Measurements from ENCODE around the gene PEX5L.

PEX5L gene

DNA sequence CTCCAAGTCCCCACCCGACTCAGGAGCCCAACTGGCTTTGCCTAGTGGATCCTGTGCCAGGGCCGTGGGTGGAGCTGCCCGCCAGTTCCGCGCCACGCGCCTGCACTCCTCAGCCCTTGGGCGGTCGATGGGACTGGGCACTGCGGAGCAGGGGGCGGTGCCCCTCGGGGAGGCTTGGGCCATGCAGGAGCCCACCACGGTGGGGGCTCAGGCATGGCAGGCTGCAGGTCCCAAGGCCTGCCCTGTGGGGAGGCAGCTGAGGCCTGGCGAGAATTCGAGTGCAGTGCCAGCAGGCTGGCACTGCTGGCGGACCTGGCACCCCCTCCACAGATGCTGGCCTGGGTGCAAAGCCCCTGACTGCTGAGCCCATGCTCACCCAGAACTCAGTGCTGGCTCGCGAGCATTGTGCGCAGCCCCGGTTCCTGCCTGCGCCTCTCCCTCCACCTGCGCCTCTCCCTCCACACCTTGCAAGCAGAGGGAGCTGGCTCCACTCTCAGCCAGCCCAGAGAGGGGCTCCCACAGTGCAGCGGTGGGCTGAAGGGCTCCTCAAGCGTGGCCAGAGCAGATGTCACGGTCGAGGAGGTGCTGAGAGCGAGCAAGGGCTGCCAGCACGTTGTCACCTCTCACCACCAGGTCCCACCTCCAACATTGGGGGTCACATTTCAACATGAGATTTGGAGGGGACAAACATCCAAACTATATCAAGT, 261.2 kb downstream of the PEX5L start:
- WGBS (ENCODE audit: extremely low coverage, insufficient coverage, low lambda C conversion rate), result no CpG with 5 or more reads among the region's 28 CpGs
- Histone ChIP-seq H3K9ac (ENCODE audit: low read length) (no peak overlapping the region), H3K27ac (ENCODE audit: low read depth, low read length) (no peak overlapping the region), H3K36me3 (ENCODE audit: control insufficient read depth, insufficient read depth, low read length) (no peaks in the 10 kb centered on the region), H3K18ac (ENCODE audit: low read length) (no peak overlapping the region), H3K27me3 (ENCODE audit: insufficient read depth, low read length, poor library complexity) (no peaks in the 10 kb centered on the region), H2AK5ac (ENCODE audit: low read length) (no peak overlapping the region), H2BK5ac (ENCODE audit: low read length) (no peak overlapping the region), H4K8ac (ENCODE audit: low read depth, low read length) (no peak overlapping the region), H4K5ac (ENCODE audit: low read length) (no peak overlapping the region), H2BK15ac (replicated peaks; ENCODE audit: low read depth) (no peak overlapping the region), H3K79me2 (ENCODE audit: control insufficient read depth, insufficient read depth, low read length) (no peaks in the 10 kb centered on the region), H3K23ac (ENCODE audit: low read length) (no peak overlapping the region), H3K79me1 (ENCODE audit: low read length) (no peaks in the 10 kb centered on the region), H3K4me2 (ENCODE audit: low read length) (no peak overlapping the region), H3K4me1 (ENCODE audit: control insufficient read depth, low read depth, low read length) (peaks cover 7% of the 10 kb centered on the region), H3K56ac (ENCODE audit: low read length) (no peak overlapping the region), H2BK120ac (ENCODE audit: low read depth, low read length) (no peak overlapping the region), H3K4ac (ENCODE audit: low read depth, low read length) (no peak overlapping the region), H3K4me3 (ENCODE audit: low read length) (no peak overlapping the region)
- no peak for DNase-seq

DNA sequence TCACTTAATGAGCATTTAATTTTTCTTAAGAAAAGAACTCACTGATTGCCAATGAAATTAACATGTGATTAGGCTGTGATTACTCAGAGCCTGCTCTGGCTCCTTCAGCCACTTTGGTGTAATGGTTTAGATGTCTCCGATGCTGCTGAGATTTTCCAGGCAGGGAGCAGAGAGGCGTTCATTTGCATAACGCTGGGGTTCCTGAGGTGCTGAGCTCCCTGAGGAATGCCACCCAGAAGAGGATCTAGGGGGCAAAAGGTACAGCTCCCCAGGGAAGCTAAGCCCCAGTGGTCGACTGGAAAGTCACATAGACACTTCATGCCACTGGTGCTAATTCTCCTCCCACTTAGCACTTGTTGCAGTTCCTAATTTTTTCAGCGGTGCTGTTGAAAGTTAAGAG, 264.4 kb downstream of the PEX5L start:
- no peak overlapping the region for H3K18ac ChIP-seq (ENCODE audit: low read length)
- H3K56ac ChIP-seq (ENCODE audit: low read length), result no peak overlapping the region
- no peaks in the 10 kb centered on the region for H3K79me2 ChIP-seq (ENCODE audit: control insufficient read depth, insufficient read depth, low read length)
- H2BK5ac ChIP-seq (ENCODE audit: low read length), result no peak overlapping the region
- no peak overlapping the region for H2BK120ac ChIP-seq (ENCODE audit: low read depth, low read length)
- no peak overlapping the region for H4K5ac ChIP-seq (ENCODE audit: low read length)
- peak; percentile 54 for DNase-seq
- no peak overlapping the region for H3K27ac ChIP-seq (ENCODE audit: low read depth, low read length)
- no peak overlapping the region for H3K4me2 ChIP-seq (ENCODE audit: low read length)
- H2BK15ac ChIP-seq (replicated peaks; ENCODE audit: low read depth), result no peak overlapping the region
- H3K27me3 ChIP-seq (ENCODE audit: insufficient read depth, low read length, poor library complexity), result no peaks in the 10 kb centered on the region
- H3K4me1 ChIP-seq (ENCODE audit: control insufficient read depth, low read depth, low read length), result peaks cover 7% of the 10 kb centered on the region
- whole genome bisulfite sequencing (ENCODE audit: extremely low coverage, insufficient coverage, low lambda C conversion rate), result no CpG with 5 or more reads among the region's 5 CpGs
- H3K4me3 ChIP-seq (ENCODE audit: low read length), result no peak overlapping the region
- H2AK5ac ChIP-seq (ENCODE audit: low read length), result no peak overlapping the region
- H3K4ac ChIP-seq (ENCODE audit: low read depth, low read length), result no peak overlapping the region
- H4K8ac ChIP-seq (ENCODE audit: low read depth, low read length), result no peak overlapping the region
- H3K9ac ChIP-seq (ENCODE audit: low read length), result no peak overlapping the region
- no peaks in the 10 kb centered on the region for H3K79me1 ChIP-seq (ENCODE audit: low read length)
- H3K36me3 ChIP-seq (ENCODE audit: control insufficient read depth, insufficient read depth, low read length), result no peaks in the 10 kb centered on the region
- no peak overlapping the region for H3K23ac ChIP-seq (ENCODE audit: low read length)

DNA sequence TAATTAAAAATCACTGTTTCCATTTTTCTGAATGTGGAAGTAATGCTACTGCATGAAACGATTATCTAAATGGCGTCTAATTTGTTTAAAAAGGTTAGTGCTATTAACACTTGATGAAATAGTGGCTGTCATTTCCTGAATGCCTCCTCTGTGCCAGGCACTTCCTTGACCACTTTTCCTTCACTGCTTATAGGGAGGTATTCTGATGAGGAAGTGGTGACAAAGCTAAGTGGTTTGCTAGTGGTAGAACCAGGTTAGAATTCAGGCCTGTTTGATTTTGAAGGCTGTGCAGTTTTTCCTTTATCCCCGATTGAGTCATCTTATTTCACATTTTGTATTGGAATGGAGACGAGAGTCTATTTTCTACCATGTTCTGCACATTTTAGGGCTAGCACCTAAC, 264.9 kb downstream of the PEX5L start:
- no peak overlapping the region for H2AK5ac ChIP-seq (ENCODE audit: low read length)
- no peak overlapping the region for H3K23ac ChIP-seq (ENCODE audit: low read length)
- no peak overlapping the region for H3K27ac ChIP-seq (ENCODE audit: low read depth, low read length)
- peak; percentile 16 for DNase-seq
- no peak overlapping the region for H3K4ac ChIP-seq (ENCODE audit: low read depth, low read length)
- H4K8ac ChIP-seq (ENCODE audit: low read depth, low read length), result no peak overlapping the region
- no peak overlapping the region for H2BK5ac ChIP-seq (ENCODE audit: low read length)
- H3K79me2 ChIP-seq (ENCODE audit: control insufficient read depth, insufficient read depth, low read length), result no peaks in the 10 kb centered on the region
- no peak overlapping the region for H4K5ac ChIP-seq (ENCODE audit: low read length)
- no peak overlapping the region for H2BK120ac ChIP-seq (ENCODE audit: low read depth, low read length)
- H3K56ac ChIP-seq (ENCODE audit: low read length), result no peak overlapping the region
- H3K4me2 ChIP-seq (ENCODE audit: low read length), result no peak overlapping the region
- H3K4me3 ChIP-seq (ENCODE audit: low read length), result no peak overlapping the region
- H3K18ac ChIP-seq (ENCODE audit: low read length), result no peak overlapping the region
- no CpG with 5 or more reads among the region's 4 CpGs for WGBS (ENCODE audit: extremely low coverage, insufficient coverage, low lambda C conversion rate)
- peaks cover 7% of the 10 kb centered on the region for H3K4me1 ChIP-seq (ENCODE audit: control insufficient read depth, low read depth, low read length)
- no peak overlapping the region for H2BK15ac ChIP-seq (replicated peaks; ENCODE audit: low read depth)
- no peaks in the 10 kb centered on the region for H3K36me3 ChIP-seq (ENCODE audit: control insufficient read depth, insufficient read depth, low read length)
- H3K79me1 ChIP-seq (ENCODE audit: low read length), result no peaks in the 10 kb centered on the region
- no peak overlapping the region for H3K9ac ChIP-seq (ENCODE audit: low read length)
- H3K27me3 ChIP-seq (ENCODE audit: insufficient read depth, low read length, poor library complexity), result no peaks in the 10 kb centered on the region

DNA sequence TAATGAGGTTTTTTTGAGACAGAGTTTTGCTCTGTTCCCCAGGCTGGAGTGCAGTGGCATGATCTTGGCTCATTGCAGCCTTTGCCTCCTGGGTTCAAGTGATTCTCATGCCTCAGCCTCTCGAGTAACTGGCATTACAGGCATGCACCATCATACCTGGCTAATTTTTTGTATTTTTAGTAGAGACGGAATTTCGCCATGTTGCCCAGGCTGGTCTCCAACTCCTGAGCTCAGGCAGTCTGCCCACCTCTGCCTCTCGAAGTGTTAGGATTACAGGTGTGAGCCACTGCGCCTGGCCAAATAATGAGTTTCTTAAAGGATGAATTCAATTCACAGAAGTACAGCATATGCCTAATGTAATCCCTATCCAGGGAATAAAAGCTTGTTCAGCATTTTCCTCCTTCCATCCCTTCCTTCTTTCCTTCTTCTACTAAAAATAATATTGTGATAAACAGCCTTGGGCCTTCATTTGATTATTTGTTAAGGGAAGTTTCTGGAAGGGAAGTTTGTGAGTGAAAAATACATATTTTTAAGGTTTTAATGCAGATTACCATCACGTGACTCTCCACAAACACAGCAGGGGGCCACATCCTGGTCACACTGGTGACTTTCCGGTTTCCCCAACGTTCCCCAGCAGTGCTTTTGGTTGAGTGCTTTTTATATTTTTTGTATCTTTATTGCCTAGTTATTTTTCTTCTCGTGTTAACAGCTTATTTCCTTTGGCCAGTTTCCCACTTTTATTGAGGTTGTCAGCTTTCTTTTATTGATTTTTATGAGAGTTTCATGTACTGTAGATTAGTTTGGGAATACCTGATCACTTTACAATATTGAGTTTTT, 267.1 kb downstream of the PEX5L start:
- Histone ChIP-seq H4K8ac (ENCODE audit: low read depth, low read length) (no peak overlapping the region), H3K4me3 (ENCODE audit: low read length) (no peak overlapping the region), H3K18ac (ENCODE audit: low read length) (no peak overlapping the region), H3K27ac (ENCODE audit: low read depth, low read length) (no peak overlapping the region), H2AK5ac (ENCODE audit: low read length) (no peak overlapping the region), H3K4ac (ENCODE audit: low read depth, low read length) (no peak overlapping the region), H4K5ac (ENCODE audit: low read length) (no peak overlapping the region), H3K79me1 (ENCODE audit: low read length) (no peaks in the 10 kb centered on the region), H3K79me2 (ENCODE audit: control insufficient read depth, insufficient read depth, low read length) (no peaks in the 10 kb centered on the region), H3K27me3 (ENCODE audit: insufficient read depth, low read length, poor library complexity) (no peaks in the 10 kb centered on the region), H2BK120ac (ENCODE audit: low read depth, low read length) (no peak overlapping the region), H3K4me2 (ENCODE audit: low read length) (no peak overlapping the region), H2BK15ac (replicated peaks; ENCODE audit: low read depth) (no peak overlapping the region), H3K56ac (ENCODE audit: low read length) (no peak overlapping the region), H3K36me3 (ENCODE audit: control insufficient read depth, insufficient read depth, low read length) (no peaks in the 10 kb centered on the region), H3K9ac (ENCODE audit: low read length) (no peak overlapping the region), H3K4me1 (ENCODE audit: control insufficient read depth, low read depth, low read length) (peaks cover 7% of the 10 kb centered on the region), H2BK5ac (ENCODE audit: low read length) (no peak overlapping the region), H3K23ac (ENCODE audit: low read length) (no peak overlapping the region)
- DNase-seq, result no peak
- no CpG with 5 or more reads among the region's 9 CpGs for whole genome bisulfite sequencing (ENCODE audit: extremely low coverage, insufficient coverage, low lambda C conversion rate)

DNA sequence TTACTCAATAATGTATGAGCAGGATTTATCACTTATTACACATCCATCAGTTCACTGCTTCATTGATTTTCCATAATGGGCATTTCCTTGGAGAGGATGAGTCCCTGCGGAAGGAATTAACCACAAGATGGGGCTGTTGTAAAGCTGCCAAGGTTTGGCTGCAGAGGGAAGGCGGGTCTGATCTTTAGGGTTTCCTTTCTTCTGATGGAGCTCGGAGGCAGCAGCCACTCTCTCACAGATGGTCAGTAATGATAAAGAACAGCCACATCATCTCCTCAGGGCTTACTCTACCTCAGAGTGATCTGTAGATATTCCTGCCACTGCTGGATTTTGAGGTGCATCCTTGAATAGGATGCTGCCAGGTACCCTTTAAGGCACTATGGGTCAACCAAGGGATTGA, 268.7 kb downstream of the PEX5L start:
- H2AK5ac ChIP-seq (ENCODE audit: low read length), result no peak overlapping the region
- no peak overlapping the region for H3K4me2 ChIP-seq (ENCODE audit: low read length)
- H4K5ac ChIP-seq (ENCODE audit: low read length), result no peak overlapping the region
- H3K23ac ChIP-seq (ENCODE audit: low read length), result no peak overlapping the region
- H2BK5ac ChIP-seq (ENCODE audit: low read length), result no peak overlapping the region
- peak; percentile 80 for DNase-seq
- H2BK120ac ChIP-seq (ENCODE audit: low read depth, low read length), result no peak overlapping the region
- H3K56ac ChIP-seq (ENCODE audit: low read length), result no peak overlapping the region
- H3K79me1 ChIP-seq (ENCODE audit: low read length), result no peaks in the 10 kb centered on the region
- H3K18ac ChIP-seq (ENCODE audit: low read length), result no peak overlapping the region
- no peak overlapping the region for H3K9ac ChIP-seq (ENCODE audit: low read length)
- H3K4me3 ChIP-seq (ENCODE audit: low read length), result no peak overlapping the region
- peaks cover 7% of the 10 kb centered on the region for H3K4me1 ChIP-seq (ENCODE audit: control insufficient read depth, low read depth, low read length)
- no peaks in the 10 kb centered on the region for H3K27me3 ChIP-seq (ENCODE audit: insufficient read depth, low read length, poor library complexity)
- no peak overlapping the region for H2BK15ac ChIP-seq (replicated peaks; ENCODE audit: low read depth)
- H3K27ac ChIP-seq (ENCODE audit: low read depth, low read length), result no peak overlapping the region
- H3K79me2 ChIP-seq (ENCODE audit: control insufficient read depth, insufficient read depth, low read length), result no peaks in the 10 kb centered on the region
- H3K4ac ChIP-seq (ENCODE audit: low read depth, low read length), result no peak overlapping the region
- no peak overlapping the region for H4K8ac ChIP-seq (ENCODE audit: low read depth, low read length)
- no peaks in the 10 kb centered on the region for H3K36me3 ChIP-seq (ENCODE audit: control insufficient read depth, insufficient read depth, low read length)
- no CpG with 5 or more reads among the region's 3 CpGs for WGBS (ENCODE audit: extremely low coverage, insufficient coverage, low lambda C conversion rate)
